BLaER1 (cell line): ENCODE data around the gene FTCD.
"Not testable (repeated sequence)": the region's sequence is repeated elsewhere in the genome, so short reads cannot be mapped to it uniquely, and the experiment has no call there.

Experiments used
- H3K27ac ChIP-seq: shearing (Covaris generic); formaldehyde crosslinking; 2 replicates; pipeline ENCODE4 v1.8.1; 2022
- H3K27me3 ChIP-seq: shearing (Covaris generic); formaldehyde crosslinking; 2 replicates; pipeline ENCODE4 v1.8.1; 2022
- H3K36me3 ChIP-seq: shearing (Covaris generic); formaldehyde crosslinking; 2 replicates; pipeline ENCODE4 v1.8.1; 2022
- H3K4me1 ChIP-seq: shearing (Covaris generic); formaldehyde crosslinking; 2 replicates; pipeline ENCODE4 v1.8.1; 2022
- H3K4me2 ChIP-seq: shearing (Covaris generic); formaldehyde crosslinking; 2 replicates; pipeline ENCODE4 v1.8.1; 2022
- H3K4me3 ChIP-seq: shearing (Covaris generic); formaldehyde crosslinking; 2 replicates; pipeline ENCODE4 v1.8.1; 2022
- H3K9ac ChIP-seq: shearing (Covaris generic); formaldehyde crosslinking; 2 replicates; pipeline ENCODE4 v1.8.1; 2022
- H3K9me3 ChIP-seq: shearing (Covaris generic); formaldehyde crosslinking; 2 replicates; pipeline ENCODE4 v1.8.1; 2022
- H4K20me1 ChIP-seq: shearing (Covaris generic); formaldehyde crosslinking; 2 replicates; pipeline ENCODE4 v1.8.1; 2022
- Cebpa-rat ChIP-seq: shearing (Covaris generic); IDR thresholded peaks from 2 replicates; pipeline ENCODE4 v1.8.1; 2022

The FTCD gene

DNA sequence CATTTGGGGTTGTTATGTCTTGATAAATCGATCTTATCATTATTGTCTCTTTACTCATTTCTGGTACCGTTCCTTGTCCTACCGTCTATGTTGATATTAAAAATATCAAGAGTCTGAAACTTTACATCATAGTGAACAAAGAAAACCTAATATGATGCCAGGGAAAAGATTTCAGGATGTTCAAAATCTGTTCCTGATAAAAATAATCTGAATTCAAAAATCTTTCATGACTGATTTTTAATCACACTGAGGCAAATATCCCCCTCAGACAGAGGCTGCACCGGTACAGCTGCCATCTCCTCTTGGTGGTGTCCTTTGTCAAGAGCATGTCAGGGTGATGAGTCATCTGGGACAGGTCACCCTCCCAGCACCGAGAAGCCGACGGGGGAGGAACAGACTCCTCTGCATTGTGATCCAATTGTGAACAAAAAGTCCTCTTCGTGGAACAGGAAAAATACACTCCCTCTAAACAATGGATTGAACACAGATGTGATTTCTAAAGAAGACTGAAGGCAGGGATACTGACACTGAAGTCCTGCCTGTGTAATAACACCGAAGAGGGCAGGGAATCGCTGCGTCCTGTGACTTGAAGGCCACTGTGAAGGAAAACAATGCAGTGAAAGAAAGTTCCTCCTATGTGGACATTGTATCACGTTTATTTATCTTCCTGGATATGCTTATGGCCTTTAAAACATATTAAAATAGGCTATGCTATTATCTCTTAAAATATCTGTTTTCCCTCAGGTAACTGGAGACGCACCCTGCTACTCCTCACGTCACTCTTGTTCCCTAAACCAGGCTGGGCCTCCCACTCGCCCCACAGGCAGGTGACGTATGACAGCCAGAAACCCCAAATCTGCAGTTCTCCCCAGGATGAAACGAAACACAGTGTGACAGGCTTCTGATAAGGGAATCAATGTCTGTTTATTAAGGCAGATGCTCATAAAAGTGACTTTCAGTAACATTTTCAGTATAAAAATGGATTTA, 33.1 kb upstream of the FTCD start:
- no peak for TF ChIP-seq Cebpa-rat
- no peak overlapping the region for H3K9ac ChIP-seq
- H3K9me3 ChIP-seq: no peaks in the 10 kb centered on the region
- H4K20me1 ChIP-seq: no peaks in the 10 kb centered on the region; the same call in 1 of the 2 replicates
- H3K4me3 ChIP-seq: no peak overlapping the region
- H3K27ac ChIP-seq: no peak overlapping the region
- peaks cover 45% of the 10 kb centered on the region for H3K36me3 ChIP-seq
- H3K4me1 ChIP-seq: peaks cover 5% of the 10 kb centered on the region; the same call in 1 of the 2 replicates
- H3K4me2 ChIP-seq: no peak overlapping the region
- peaks cover 12% of the 10 kb centered on the region; the same call in 1 of the 2 replicates for H3K27me3 ChIP-seq

DNA sequence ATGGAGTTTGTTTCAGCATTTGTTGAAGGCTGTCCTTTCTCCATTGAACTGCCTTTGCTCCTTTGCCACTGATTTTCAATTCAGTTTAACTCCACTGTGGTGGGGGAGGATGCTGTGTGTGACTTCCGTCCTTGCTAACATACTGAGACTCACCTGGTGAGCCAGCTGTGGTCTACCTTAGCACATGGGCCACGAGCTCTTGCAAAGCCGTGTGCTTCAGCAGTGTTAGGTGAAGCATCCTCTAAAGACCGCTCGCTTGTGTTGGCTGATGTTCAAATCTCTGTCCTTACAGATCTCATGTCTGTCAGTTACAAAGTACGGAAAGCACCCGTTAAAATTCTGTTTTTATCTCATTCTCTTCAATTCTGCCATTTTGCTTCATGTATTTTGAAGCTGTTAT, 32.4 kb upstream of the FTCD start:
- H3K4me2 ChIP-seq: no peak overlapping the region
- H3K27ac ChIP-seq: no peak overlapping the region

DNA sequence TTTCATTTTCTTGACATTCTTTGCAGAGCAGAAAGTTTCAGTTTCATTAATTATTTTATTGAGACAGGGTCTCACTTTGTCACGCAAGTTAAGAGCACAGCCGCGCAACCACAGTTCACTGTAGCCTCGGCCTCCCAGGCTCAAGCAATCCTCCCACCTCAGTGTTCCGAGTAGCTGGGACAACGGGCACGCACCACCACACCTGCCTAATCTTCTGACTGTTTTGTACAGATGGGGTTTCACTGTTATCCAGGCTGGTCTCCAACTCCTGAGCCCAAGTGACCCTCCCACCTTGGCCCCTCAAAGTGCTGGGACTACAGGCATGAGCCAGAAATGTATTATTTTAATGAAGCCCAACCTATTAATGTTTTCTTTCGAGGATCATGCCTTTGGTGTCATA, 31.9 kb upstream of the FTCD start:
- Histone ChIP-seq H3K9me3 (no peaks in the 10 kb centered on the region), H3K4me1 (peaks cover 15% of the 10 kb centered on the region; the same call in 1 of the 2 replicates), H3K27me3 (peaks cover 12% of the 10 kb centered on the region; the same call in 1 of the 2 replicates), H3K4me2 (no peak overlapping the region), H3K9ac (no peak overlapping the region), H3K36me3 (peaks cover 32% of the 10 kb centered on the region; the same call in 1 of the 2 replicates), H3K4me3 (no peak overlapping the region), H3K27ac (no peak overlapping the region), H4K20me1 (no peaks in the 10 kb centered on the region; the same call in 1 of the 2 replicates)
- no peak for TF ChIP-seq Cebpa-rat

More for the DNA sequence above, 32.4 kb upstream of the FTCD start:
- Histone ChIP-seq H3K4me3 (no peak overlapping the region), H4K20me1 (no peaks in the 10 kb centered on the region; the same call in 1 of the 2 replicates), H3K4me1 (peaks cover 11% of the 10 kb centered on the region; the same call in 1 of the 2 replicates), H3K9ac (no peak overlapping the region), H3K36me3 (peaks cover 37% of the 10 kb centered on the region; the same call in 1 of the 2 replicates), H3K9me3 (no peaks in the 10 kb centered on the region), H3K27me3 (peaks cover 12% of the 10 kb centered on the region; the same call in 1 of the 2 replicates)
- no peak for TF ChIP-seq Cebpa-rat

DNA sequence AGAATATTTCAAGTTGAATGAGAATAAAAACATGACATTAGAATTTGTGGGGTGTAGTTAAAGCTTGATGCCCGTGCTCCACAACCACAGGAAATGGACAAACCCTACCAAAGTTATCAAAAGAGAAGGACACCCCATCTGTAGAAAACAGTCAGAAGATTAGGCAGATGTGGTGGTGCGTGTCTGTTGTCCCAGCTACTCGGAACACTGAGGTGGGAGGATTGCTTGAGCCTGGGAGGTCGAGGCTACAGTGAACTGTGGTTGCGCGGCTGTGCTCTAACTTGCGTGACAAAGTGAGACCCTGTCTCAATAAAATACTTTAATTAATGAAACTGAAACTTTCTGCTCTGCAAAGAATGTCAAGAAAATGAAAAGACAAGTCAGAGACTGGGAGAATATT, 30.3 kb upstream of the FTCD start:
- H3K27ac ChIP-seq: no peak overlapping the region
- peaks cover 17% of the 10 kb centered on the region; the same call in 1 of the 2 replicates for H3K36me3 ChIP-seq
- H3K4me1 ChIP-seq: 0 out of 2 replicates have a peak, but pooled peaks cover 10% of the 10 kb centered on the region
- H3K4me3 ChIP-seq: no peak overlapping the region
- no peak overlapping the region for H3K9ac ChIP-seq
- no peak for TF ChIP-seq Cebpa-rat
- H3K27me3 ChIP-seq: peaks cover 12% of the 10 kb centered on the region; the same call in 1 of the 2 replicates
- H3K9me3 ChIP-seq: no peaks in the 10 kb centered on the region
- H4K20me1 ChIP-seq: no peaks in the 10 kb centered on the region; the same call in 1 of the 2 replicates
- H3K4me2 ChIP-seq: no peak overlapping the region

DNA sequence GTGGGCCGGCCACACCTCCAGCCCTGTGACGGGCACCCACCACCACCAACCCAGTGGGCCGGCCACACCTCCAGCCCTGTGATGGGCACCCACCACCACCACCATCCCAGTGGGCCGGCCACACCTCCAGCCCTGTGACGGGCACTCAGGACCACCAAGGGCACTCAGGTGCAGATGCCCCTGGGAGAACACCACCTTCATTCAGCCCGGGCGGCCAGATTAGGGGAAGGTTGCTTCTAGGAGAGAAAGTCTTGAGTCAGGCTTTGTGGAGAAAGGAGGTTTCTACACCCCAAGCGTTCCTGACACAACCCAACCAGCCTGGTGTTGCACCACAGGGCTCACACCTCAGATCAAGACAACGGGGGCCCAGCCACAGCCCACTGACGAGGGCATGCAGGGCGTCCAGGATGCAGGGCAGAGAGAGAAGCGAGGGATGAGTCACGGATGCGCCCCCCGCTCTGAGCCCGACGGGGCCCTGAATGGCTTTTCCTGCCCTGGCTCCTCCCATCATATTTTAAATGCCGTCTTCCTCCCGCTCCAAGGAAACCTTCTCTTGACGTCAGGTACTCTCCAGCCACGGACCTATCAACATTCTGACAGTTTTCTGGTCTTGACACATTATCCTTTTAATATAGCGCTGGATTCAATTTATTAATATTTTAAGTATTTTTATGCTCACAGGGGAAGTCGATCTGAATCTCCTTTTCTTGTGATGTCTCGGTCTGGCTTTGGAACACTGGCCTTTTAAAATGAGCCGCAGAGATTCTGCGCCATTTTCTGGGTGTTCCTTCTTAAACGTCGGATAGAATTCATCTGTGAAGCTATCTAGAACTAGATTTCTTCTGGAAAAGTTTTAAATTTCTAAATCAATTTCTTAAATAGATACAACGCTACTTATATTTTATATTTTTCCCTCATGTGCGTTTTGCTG, 29.5 kb upstream of the FTCD start:
- H3K4me1 ChIP-seq: 0 out of 2 replicates have a peak, but pooled peaks cover 10% of the 10 kb centered on the region
- no peak for TF ChIP-seq Cebpa-rat
- H3K36me3 ChIP-seq: peaks cover 8% of the 10 kb centered on the region; the same call in 1 of the 2 replicates
- H3K4me3 ChIP-seq: peak overlapping the region; percentile 74
- peaks cover 12% of the 10 kb centered on the region; the same call in 1 of the 2 replicates for H3K27me3 ChIP-seq
- H3K9me3 ChIP-seq: no peaks in the 10 kb centered on the region
- peak overlapping the region; percentile 22; the same call in 1 of the 2 replicates for H3K9ac ChIP-seq
- no peaks in the 10 kb centered on the region for H4K20me1 ChIP-seq
- no peak overlapping the region for H3K27ac ChIP-seq
- H3K4me2 ChIP-seq: peak overlapping the region; percentile 65

DNA sequence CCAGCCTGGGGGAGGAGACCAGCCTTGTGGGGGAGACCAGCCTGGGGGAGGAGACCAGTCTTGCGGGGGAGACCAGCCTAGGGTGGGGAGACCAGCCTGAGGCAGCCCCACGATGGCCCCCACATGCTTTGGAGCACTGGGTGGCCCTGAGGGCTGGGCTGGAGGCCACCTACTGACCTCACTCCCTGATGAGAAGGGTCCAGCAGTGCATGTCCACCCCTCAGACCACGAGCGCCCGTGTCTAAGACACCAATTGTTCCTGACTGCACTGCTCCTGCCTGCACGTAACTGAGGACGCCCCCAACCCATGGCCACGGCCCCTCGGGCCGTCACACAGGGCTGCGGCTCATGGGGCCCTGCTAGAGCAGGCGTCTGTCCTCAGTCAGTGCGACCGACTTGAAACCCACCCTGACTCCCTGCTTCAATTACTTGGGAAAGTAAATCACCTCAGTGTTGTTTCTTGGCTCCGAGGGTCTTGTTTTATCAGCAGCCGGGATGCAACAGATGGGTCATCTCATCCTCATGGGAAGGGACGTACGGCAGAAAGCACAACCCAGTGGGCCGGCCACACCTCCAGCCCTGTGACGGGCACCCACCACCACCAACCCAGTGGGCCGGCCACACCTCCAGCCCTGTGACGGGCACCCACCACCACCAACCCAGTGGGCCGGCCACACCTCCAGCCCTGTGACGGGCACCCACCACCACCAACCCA, 28.7 kb upstream of the FTCD start, which contains the start of gene SPATC1L:
SPATC1L (minus strand) TSS at position 550 of the 715 bp plus-strand sequence. CDS start 1,643 bp downstream, outside the sequence.
- peaks cover under 1% of the 10 kb centered on the region; the same call in 1 of the 2 replicates for H3K36me3 ChIP-seq
- H3K27me3 ChIP-seq: peaks cover 12% of the 10 kb centered on the region; the same call in 1 of the 2 replicates
- H3K4me3 ChIP-seq: peak within 1 kb of the TSS; percentile 74
- 0 out of 2 replicates have a peak within 1 kb of the TSS, but pooled peaks have one; percentile 44 for H3K27ac ChIP-seq
- TF ChIP-seq Cebpa-rat: no peak
- peak within 1 kb of the TSS; percentile 76 for H3K9ac ChIP-seq
- H3K4me1 ChIP-seq: 0 out of 2 replicates have a peak, but pooled peaks cover 10% of the 10 kb centered on the region
- H3K9me3 ChIP-seq: no peaks in the 10 kb centered on the region
- H3K4me2 ChIP-seq: peak within 1 kb of the TSS; percentile 83
- no peaks in the 10 kb centered on the region for H4K20me1 ChIP-seq

DNA sequence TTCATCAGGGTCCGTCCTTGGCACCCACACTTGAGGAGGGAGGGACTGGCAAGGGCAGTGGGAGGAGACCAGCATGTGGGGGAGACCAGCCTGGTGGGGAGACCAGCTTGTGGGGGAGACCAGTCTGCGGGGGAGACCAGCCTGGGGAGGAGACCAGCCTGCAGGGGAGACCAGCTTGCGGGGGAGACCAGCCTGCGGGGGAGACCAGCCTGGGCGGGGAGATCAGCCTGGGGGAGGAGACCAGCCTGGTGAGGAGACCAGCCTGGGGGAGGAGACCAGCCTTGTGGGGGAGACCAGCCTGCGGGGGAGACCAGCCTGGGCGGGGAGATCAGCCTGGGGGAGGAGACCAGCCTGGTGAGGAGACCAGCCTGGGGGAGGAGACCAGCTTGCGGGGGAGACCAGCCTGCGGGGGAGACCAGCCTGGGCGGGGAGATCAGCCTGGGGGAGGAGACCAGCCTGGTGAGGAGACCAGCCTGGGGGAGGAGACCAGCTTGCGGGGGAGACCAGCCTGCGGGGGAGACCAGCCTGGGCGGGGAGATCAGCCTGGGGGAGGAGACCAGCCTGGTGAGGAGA, 28.0 kb upstream of the FTCD start:
- Histone ChIP-seq H3K4me1 (0 out of 2 replicates have a peak, but pooled peaks cover 10% of the 10 kb centered on the region), H3K4me2 (peak overlapping the region; percentile 83), H3K4me3 (peak overlapping the region; percentile 74), H3K9ac (peak overlapping the region; percentile 76; the same call in 1 of the 2 replicates), H3K27me3 (peaks cover 12% of the 10 kb centered on the region; the same call in 1 of the 2 replicates)
- H3K27ac ChIP-seq, H4K20me1 ChIP-seq, H3K36me3 ChIP-seq, H3K9me3 ChIP-seq: not testable (repeated sequence)
